Fibroblast of lung (primary cell): ENCODE measurements around the gene B2M. TPM values are rescaled to one million over a fixed set of nuclear protein-coding genes. Genes with fewer than 3 reads are reported as not detected.

Experiments used
- DNase-seq, 2 donors: peaks; one replicate each; pipeline versions ENCODE4 v3.0.0 to v3.0.0-alpha.2; 2010; ENCODE audit warnings: low read depth in 2 of 2
- H2AFZ ChIP-seq: 2 replicates; pipeline ENCODE4 v1.5.1; 2012; ENCODE audit warnings: low read length, control low read depth, inconsistent platforms
- H3K27ac ChIP-seq: 2 replicates; pipeline ENCODE4 v1.5.1; 2011; ENCODE audit warnings: low read length, control low read depth; ENCODE audit not compliant: insufficient read depth
- H3K27me3 ChIP-seq: 2 replicates; pipeline ENCODE4 v1.5.1; 2011; ENCODE audit warnings: mild to moderate bottlenecking, low read length; ENCODE audit not compliant: control insufficient read depth, insufficient read depth
- H3K36me3 ChIP-seq: 2 replicates; pipeline ENCODE4 v1.5.1; 2011; ENCODE audit warnings: low read length; ENCODE audit not compliant: control insufficient read depth, insufficient read depth
- H3K4me1 ChIP-seq: 2 replicates; pipeline ENCODE4 v1.5.1; 2011; ENCODE audit warnings: low read length; ENCODE audit not compliant: control insufficient read depth, insufficient read depth; ENCODE audit errors: extremely low read depth
- H3K4me2 ChIP-seq: 2 replicates; pipeline ENCODE4 v1.5.1; 2011; ENCODE audit warnings: low read length, control low read depth; ENCODE audit not compliant: insufficient read depth; ENCODE audit errors: extremely low read depth
- H3K4me3 ChIP-seq, 4 experiments: fragments of 200-600 bp in 1 of 4; sonication (generic) in 1 of 4; replicated peaks in 1 of 4; 2 replicates each; pipeline ENCODE4 v1.5.1; 2011 to 2016; ENCODE audit warnings: low read length in 4 of 4, low read depth in 3 of 4, mild to moderate bottlenecking in 3 of 4, control low read depth in 2 of 4, inconsistent platforms in 1 of 4, mixed read lengths in 1 of 4; ENCODE audit not compliant: insufficient read depth in 1 of 4; ENCODE audit errors: control extremely low read depth in 1 of 4
- H3K79me2 ChIP-seq: 2 replicates; pipeline ENCODE4 v1.5.1; 2012; ENCODE audit warnings: mild to moderate bottlenecking, low read length, inconsistent platforms; ENCODE audit not compliant: control insufficient read depth, insufficient read depth
- H3K9ac ChIP-seq: 2 replicates; pipeline ENCODE4 v1.5.1; 2011; ENCODE audit warnings: mild to moderate bottlenecking, low read length, control low read depth; ENCODE audit not compliant: insufficient read depth
- H3K9me3 ChIP-seq: 2 replicates; pipeline ENCODE4 v1.5.1; 2012; ENCODE audit warnings: low read depth, low read length; ENCODE audit not compliant: control insufficient read depth, insufficient read depth
- H4K20me1 ChIP-seq: 2 replicates; pipeline ENCODE4 v1.5.1; 2011; ENCODE audit warnings: low read length; ENCODE audit not compliant: control insufficient read depth, insufficient read depth; ENCODE audit errors: extremely low read depth
- EZH2 ChIP-seq: IDR thresholded peaks from 2 replicates; pipeline ENCODE4 v1.5.1; 2012; ENCODE audit warnings: low read length, control low read depth, mild to moderate bottlenecking; ENCODE audit errors: missing control alignments
- polyA plus RNA-seq, 2 donors: library from polyadenylated mRNA; depleted of rRNA in 1 of 2; stranded (reverse) in 1 of 2; unstranded in 1 of 2; fragments of >200 nt; gene quantifications; 2 replicates each; pipeline ENCODE4 v1.2.1, GENCODE V29; 2011 to 2012; ENCODE audit warnings: missing spikeins in 1 of 2
- total RNA-seq: library from RNA; depleted of rRNA; stranded (reverse); fragments of >200 nt; gene quantifications from 2 replicates; pipeline ENCODE4 v1.2.1, GENCODE V29; 2014
- TF ChIP-seq, protein P1 (sequence below), 2 donors: IDR thresholded peaks in 1 of 2; conservative IDR thresholded peaks in 1 of 2; 1 replicate in 1 of 2; 2 replicates in 1 of 2; pipeline ENCODE4 v1.5.1; 2011 to 2012; ENCODE audit warnings: low read length in 2 of 2, control low read depth in 1 of 2, inconsistent platforms in 1 of 2, low read depth in 1 of 2, mild to moderate bottlenecking in 1 of 2

B2M gene
- total and polyA plus RNA-seq, 2 donors (not counting 1 experiment from before 2014, with no cell fraction given): 2,942 to 13,303 TPM

DNA sequence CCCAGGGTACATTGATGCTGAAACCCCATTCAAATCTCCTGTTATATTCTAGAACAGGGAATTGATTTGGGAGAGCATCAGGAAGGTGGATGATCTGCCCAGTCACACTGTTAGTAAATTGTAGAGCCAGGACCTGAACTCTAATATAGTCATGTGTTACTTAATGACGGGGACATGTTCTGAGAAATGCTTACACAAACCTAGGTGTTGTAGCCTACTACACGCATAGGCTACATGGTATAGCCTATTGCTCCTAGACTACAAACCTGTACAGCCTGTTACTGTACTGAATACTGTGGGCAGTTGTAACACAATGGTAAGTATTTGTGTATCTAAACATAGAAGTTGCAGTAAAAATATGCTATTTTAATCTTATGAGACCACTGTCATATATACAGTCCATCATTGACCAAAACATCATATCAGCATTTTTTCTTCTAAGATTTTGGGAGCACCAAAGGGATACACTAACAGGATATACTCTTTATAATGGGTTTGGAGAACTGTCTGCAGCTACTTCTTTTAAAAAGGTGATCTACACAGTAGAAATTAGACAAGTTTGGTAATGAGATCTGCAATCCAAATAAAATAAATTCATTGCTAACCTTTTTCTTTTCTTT is 5.8 kb downstream of the B2M start:
- H4K20me1 ChIP-seq: peaks cover 11% of the 10 kb centered on the region
- no peak overlapping the region for H3K9ac ChIP-seq
- no peak overlapping the region for H3K4me3 ChIP-seq
- DNase-seq: no peak
- H2AFZ ChIP-seq: no peak overlapping the region
- no peak overlapping the region for H3K27ac ChIP-seq
- TF ChIP-seq EZH2: no peak
- TF ChIP-seq, protein P1, sequence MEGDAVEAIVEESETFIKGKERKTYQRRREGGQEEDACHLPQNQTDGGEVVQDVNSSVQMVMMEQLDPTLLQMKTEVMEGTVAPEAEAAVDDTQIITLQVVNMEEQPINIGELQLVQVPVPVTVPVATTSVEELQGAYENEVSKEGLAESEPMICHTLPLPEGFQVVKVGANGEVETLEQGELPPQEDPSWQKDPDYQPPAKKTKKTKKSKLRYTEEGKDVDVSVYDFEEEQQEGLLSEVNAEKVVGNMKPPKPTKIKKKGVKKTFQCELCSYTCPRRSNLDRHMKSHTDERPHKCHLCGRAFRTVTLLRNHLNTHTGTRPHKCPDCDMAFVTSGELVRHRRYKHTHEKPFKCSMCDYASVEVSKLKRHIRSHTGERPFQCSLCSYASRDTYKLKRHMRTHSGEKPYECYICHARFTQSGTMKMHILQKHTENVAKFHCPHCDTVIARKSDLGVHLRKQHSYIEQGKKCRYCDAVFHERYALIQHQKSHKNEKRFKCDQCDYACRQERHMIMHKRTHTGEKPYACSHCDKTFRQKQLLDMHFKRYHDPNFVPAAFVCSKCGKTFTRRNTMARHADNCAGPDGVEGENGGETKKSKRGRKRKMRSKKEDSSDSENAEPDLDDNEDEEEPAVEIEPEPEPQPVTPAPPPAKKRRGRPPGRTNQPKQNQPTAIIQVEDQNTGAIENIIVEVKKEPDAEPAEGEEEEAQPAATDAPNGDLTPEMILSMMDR (conservative IDR thresholded peaks at IDR 0.05 in 1 of 2, IDR thresholded peaks at IDR 0.05 in 1 of 2; ENCODE audit: low read depth in 1 of 2, low read length in 2 of 2): no peak
- peaks cover 20% of the 10 kb centered on the region for H3K36me3 ChIP-seq
- no peak overlapping the region for H3K4me2 ChIP-seq
- H3K79me2 ChIP-seq: peaks cover 43% of the 10 kb centered on the region
- H3K27me3 ChIP-seq: no peaks in the 10 kb centered on the region
- peaks cover 2% of the 10 kb centered on the region for H3K4me1 ChIP-seq
- no peaks in the 10 kb centered on the region for H3K9me3 ChIP-seq

DNA sequence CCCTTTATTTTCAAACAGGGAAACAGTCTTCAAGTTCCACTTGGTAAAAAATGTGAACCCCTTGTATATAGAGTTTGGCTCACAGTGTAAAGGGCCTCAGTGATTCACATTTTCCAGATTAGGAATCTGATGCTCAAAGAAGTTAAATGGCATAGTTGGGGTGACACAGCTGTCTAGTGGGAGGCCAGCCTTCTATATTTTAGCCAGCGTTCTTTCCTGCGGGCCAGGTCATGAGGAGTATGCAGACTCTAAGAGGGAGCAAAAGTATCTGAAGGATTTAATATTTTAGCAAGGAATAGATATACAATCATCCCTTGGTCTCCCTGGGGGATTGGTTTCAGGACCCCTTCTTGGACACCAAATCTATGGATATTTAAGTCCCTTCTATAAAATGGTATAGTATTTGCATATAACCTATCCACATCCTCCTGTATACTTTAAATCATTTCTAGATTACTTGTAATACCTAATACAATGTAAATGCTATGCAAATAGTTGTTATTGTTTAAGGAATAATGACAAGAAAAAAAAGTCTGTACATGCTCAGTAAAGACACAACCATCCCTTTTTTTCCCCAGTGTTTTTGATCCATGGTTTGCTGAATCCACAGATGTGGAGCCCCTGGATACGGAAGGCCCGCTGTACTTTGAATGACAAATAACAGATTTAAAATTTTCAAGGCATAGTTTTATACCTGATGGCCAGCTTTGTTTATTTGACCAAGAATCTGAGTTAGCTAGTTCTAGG is 7.0 kb downstream of the B2M start:
- Histone ChIP-seq H4K20me1 (peaks cover 7% of the 10 kb centered on the region), H3K4me3 (no peak overlapping the region), H3K9ac (no peak overlapping the region), H3K36me3 (peaks cover 20% of the 10 kb centered on the region), H3K27me3 (no peaks in the 10 kb centered on the region), H3K4me2 (no peak overlapping the region), H3K79me2 (peaks cover 30% of the 10 kb centered on the region), H3K9me3 (no peaks in the 10 kb centered on the region), H2AFZ (no peak overlapping the region), H3K4me1 (peaks cover 2% of the 10 kb centered on the region), H3K27ac (no peak overlapping the region)
- TF ChIP-seq EZH2: no peak
- TF ChIP-seq, protein P1 (conservative IDR thresholded peaks at IDR 0.05 in 1 of 2, IDR thresholded peaks at IDR 0.05 in 1 of 2; ENCODE audit: low read depth in 1 of 2, low read length in 2 of 2): no peak
- no peak for DNase-seq

DNA sequence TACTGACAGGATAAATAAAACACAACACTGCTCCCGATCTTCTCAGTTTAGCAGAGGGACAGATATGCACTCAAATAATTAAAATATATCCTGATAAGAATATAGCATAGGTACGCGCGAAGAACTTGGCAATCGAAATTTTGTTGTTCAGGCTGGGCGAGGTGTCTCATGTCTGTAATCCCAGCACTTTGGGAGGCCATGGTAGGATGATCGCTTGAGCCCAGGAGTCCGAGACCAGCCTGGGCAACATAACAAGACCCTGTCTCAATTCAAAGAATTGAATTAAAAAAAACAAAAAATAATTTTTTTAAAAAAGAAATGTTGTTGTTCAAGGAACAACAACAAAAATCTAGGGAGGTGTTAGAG is 7.6 kb downstream of the B2M start:
- peaks cover 24% of the 10 kb centered on the region for H3K79me2 ChIP-seq
- peaks cover 20% of the 10 kb centered on the region for H3K36me3 ChIP-seq
- no peak for DNase-seq
- H3K9ac ChIP-seq: no peak overlapping the region
- H3K4me3 ChIP-seq: no peak overlapping the region
- H3K27me3 ChIP-seq: no peaks in the 10 kb centered on the region
- no peak overlapping the region for H2AFZ ChIP-seq
- peaks cover 2% of the 10 kb centered on the region for H3K4me1 ChIP-seq
- no peak overlapping the region for H3K4me2 ChIP-seq
- no peak overlapping the region for H3K27ac ChIP-seq
- no peaks in the 10 kb centered on the region for H3K9me3 ChIP-seq
- no peak for TF ChIP-seq EZH2
- TF ChIP-seq, protein P1 (conservative IDR thresholded peaks at IDR 0.05 in 1 of 2, IDR thresholded peaks at IDR 0.05 in 1 of 2; ENCODE audit: low read depth in 1 of 2, low read length in 2 of 2): no peak
- H4K20me1 ChIP-seq: peaks cover 7% of the 10 kb centered on the region
